SK-N-SH treated with all-trans-retinoic acid at 6 μM for 48 hours (cell line): Measurements from ENCODE around the gene KIF21B.

ENCODE experiments used
- ATAC-seq: fragments of 200-7000 bp; cut with Tn5 transposase; 3 replicates; pipeline ENCODE4 v1.9.1; 2020; ENCODE audit warnings: mild to moderate bottlenecking, moderate library complexity
- ARNTL ChIP-seq: fragments of 450-650 bp; formaldehyde crosslinking; IDR thresholded peaks from 2 replicates; pipeline ENCODE4 v1.5.0; 2020; ENCODE audit warnings: low read depth, mild to moderate bottlenecking, moderate library complexity, borderline replicate concordance
- BACH2 ChIP-seq: fragments of 250-450 bp; sonication (Bioruptor Pico); IDR thresholded peaks from 2 replicates; pipeline ENCODE4 v1.9.0; 2021; ENCODE audit warnings: mild to moderate bottlenecking, borderline replicate concordance
- CSDC2 ChIP-seq: fragments of 250-450 bp; sonication (Bioruptor Pico); IDR thresholded peaks from 2 replicates; pipeline ENCODE4 v1.5.0; 2020; ENCODE audit warnings: mild to moderate bottlenecking, moderate library complexity
- ESRRG ChIP-seq: fragments of 250-450 bp; sonication (Bioruptor Pico); IDR thresholded peaks from 2 replicates; pipeline ENCODE4 v1.6.1; 2021; ENCODE audit warnings: mild to moderate bottlenecking
- GLIS3 ChIP-seq: fragments of 250-450 bp; sonication (Bioruptor Pico); IDR thresholded peaks from 2 replicates; pipeline ENCODE4 v1.5.0; 2020; ENCODE audit warnings: mild to moderate bottlenecking, moderate library complexity
- ISL1 ChIP-seq: fragments of 250-450 bp; sonication (Bioruptor Pico); IDR thresholded peaks from 2 replicates; pipeline ENCODE4 v2.1.2; 2022; ENCODE audit warnings: mild to moderate bottlenecking, moderate library complexity
- OSR1 ChIP-seq: fragments of 250-450 bp; sonication (Bioruptor Pico); IDR thresholded peaks from 2 replicates; pipeline ENCODE4 v1.8.0; 2022; ENCODE audit warnings: moderate library complexity, mild to moderate bottlenecking, inconsistent platforms
- PPARA ChIP-seq: fragments of 250-450 bp; sonication (Bioruptor Pico); IDR thresholded peaks from 2 replicates; pipeline ENCODE4 v1.5.0; 2020; ENCODE audit warnings: mild to moderate bottlenecking, borderline replicate concordance
- RARB ChIP-seq: fragments of 250-450 bp; sonication (Bioruptor Pico); IDR thresholded peaks from 2 replicates; pipeline ENCODE4 v1.8.0; 2021; ENCODE audit warnings: mild to moderate bottlenecking, moderate library complexity
- SNAI2 ChIP-seq: fragments of 250-450 bp; sonication (Bioruptor Pico); IDR thresholded peaks from 2 replicates; pipeline ENCODE4 v1.5.0; 2020; ENCODE audit warnings: mild to moderate bottlenecking, moderate library complexity
- TCF4 ChIP-seq: fragments of 250-450 bp; sonication (Bioruptor Pico); IDR thresholded peaks from 2 replicates; pipeline ENCODE4 v1.8.0; 2021; ENCODE audit warnings: mild to moderate bottlenecking, moderate library complexity, borderline replicate concordance
- TOX ChIP-seq: fragments of 250-450 bp; sonication (Bioruptor Pico); IDR thresholded peaks from 2 replicates; pipeline ENCODE4 v1.8.0; 2021; ENCODE audit warnings: mild to moderate bottlenecking, moderate library complexity, borderline replicate concordance
- ZC3H10 ChIP-seq: fragments of 250-450 bp; sonication (Bioruptor Pico); IDR thresholded peaks from 2 replicates; pipeline ENCODE4 v1.5.1; 2021; ENCODE audit warnings: mild to moderate bottlenecking, moderate library complexity
- ZFP3 ChIP-seq: fragments of 250-450 bp; sonication (Bioruptor Pico); IDR thresholded peaks from 2 replicates; pipeline ENCODE4 v1.5.0; 2020; ENCODE audit warnings: mild to moderate bottlenecking, moderate library complexity
- ZNF565 ChIP-seq: fragments of 450-650 bp; formaldehyde crosslinking; conservative IDR thresholded peaks from 2 replicates; pipeline ENCODE4 v1.5.0; 2020; ENCODE audit warnings: low read depth, mild to moderate bottlenecking, moderate library complexity
- ZNF70 ChIP-seq: fragments of 450-650 bp; formaldehyde crosslinking; IDR thresholded peaks from 2 replicates; pipeline ENCODE4 v1.5.0; 2020; ENCODE audit warnings: mild to moderate bottlenecking, moderate library complexity
- ZNF8 ChIP-seq: fragments of 450-650 bp; formaldehyde crosslinking; IDR thresholded peaks from 2 replicates; pipeline ENCODE4 v1.5.0; 2020; ENCODE audit warnings: mild to moderate bottlenecking, moderate library complexity
- TF ChIP-seq, protein P1 (sequence below): fragments of 250-450 bp; sonication (Bioruptor Pico); IDR thresholded peaks from 2 replicates; pipeline ENCODE4 v1.8.0; 2021; ENCODE audit warnings: low read depth, mild to moderate bottlenecking, moderate library complexity, borderline replicate concordance
- TF ChIP-seq, protein P2 (sequence below): fragments of 250-450 bp; sonication (Bioruptor Pico); IDR thresholded peaks from 2 replicates; pipeline ENCODE4 v1.5.1; 2021; ENCODE audit warnings: mild to moderate bottlenecking, moderate library complexity
- TF ChIP-seq, protein P3 (sequence below): fragments of 250-450 bp; sonication (Bioruptor Pico); IDR thresholded peaks from 2 replicates; pipeline ENCODE4 v1.5.0; 2020; ENCODE audit warnings: mild to moderate bottlenecking, moderate library complexity
- TF ChIP-seq, protein P4 (sequence below): fragments of 250-450 bp; sonication (Bioruptor Pico); IDR thresholded peaks from 2 replicates; pipeline ENCODE4 v1.8.0; 2020; ENCODE audit warnings: mild to moderate bottlenecking, moderate library complexity, borderline replicate concordance
- TF ChIP-seq, protein P5 (sequence below): fragments of 250-450 bp; sonication (Bioruptor Pico); IDR thresholded peaks from 2 replicates; pipeline ENCODE4 v1.5.1; 2020; ENCODE audit warnings: low read depth, mild to moderate bottlenecking, moderate library complexity

KIF21B gene

DNA sequence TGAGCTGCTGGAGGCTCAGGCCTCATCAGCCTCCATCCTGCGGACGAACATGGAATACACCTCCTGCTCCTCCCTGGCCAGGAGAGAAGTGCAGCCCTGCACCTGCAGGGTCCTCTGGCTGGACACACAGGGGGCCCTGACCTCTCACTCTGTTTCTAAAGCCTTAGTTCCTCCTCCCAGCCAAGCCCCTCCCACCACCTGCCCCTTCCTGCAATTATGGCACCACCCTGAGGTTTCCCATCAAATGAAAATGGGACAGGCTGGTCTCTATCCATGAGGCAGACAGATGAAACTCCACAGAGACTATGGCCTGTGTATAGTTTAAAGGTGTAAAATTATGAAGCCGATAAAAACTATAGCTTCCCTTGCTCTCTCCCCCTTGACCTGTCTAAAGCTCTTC is 46.1 kb upstream of the KIF21B start:
- no peak for ATAC-seq
- TF ChIP-seq SNAI2 (CRISPR knock-in tag): no peak
- no peak for TF ChIP-seq ZNF565 (CRISPR knock-in tag)

DNA sequence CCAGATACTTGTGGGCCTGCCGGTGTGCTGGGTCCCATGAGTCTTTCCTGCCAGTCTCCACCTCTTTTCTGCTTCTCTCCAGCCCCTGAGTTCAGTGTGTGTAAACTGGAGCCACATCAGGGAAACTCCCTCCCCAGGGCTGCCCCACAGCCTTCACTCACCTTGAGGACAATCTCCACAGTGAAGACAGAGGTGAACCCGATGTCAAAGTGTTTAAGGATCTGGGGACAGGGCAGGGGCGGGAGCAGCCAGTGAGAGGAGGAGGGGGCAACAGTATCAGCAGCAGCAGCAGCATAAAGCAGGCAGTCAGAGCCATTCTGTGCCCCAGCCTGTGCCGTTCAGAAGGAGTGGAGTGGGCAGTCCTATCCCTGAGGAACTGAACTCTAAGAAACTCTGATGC is 45.5 kb upstream of the KIF21B start:
- no peak for ATAC-seq
- no peak for TF ChIP-seq SNAI2 (CRISPR knock-in tag)
- TF ChIP-seq RARB (CRISPR knock-in tag): no peak
- no peak for TF ChIP-seq TCF4 (CRISPR knock-in tag)
- no peak for TF ChIP-seq ZNF8 (CRISPR knock-in tag)
- TF ChIP-seq BACH2 (CRISPR knock-in tag): no peak
- TF ChIP-seq, protein P1, sequence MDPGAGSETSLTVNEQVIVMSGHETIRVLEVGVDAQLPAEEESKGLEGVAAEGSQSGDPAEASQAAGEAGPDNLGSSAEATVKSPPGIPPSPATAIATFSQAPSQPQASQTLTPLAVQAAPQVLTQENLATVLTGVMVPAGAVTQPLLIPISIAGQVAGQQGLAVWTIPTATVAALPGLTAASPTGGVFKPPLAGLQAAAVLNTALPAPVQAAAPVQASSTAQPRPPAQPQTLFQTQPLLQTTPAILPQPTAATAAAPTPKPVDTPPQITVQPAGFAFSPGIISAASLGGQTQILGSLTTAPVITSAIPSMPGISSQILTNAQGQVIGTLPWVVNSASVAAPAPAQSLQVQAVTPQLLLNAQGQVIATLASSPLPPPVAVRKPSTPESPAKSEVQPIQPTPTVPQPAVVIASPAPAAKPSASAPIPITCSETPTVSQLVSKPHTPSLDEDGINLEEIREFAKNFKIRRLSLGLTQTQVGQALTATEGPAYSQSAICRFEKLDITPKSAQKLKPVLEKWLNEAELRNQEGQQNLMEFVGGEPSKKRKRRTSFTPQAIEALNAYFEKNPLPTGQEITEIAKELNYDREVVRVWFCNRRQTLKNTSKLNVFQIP (CRISPR knock-in tag): no peak
- TF ChIP-seq ZC3H10 (CRISPR knock-in tag): no peak
- TF ChIP-seq, protein P2, sequence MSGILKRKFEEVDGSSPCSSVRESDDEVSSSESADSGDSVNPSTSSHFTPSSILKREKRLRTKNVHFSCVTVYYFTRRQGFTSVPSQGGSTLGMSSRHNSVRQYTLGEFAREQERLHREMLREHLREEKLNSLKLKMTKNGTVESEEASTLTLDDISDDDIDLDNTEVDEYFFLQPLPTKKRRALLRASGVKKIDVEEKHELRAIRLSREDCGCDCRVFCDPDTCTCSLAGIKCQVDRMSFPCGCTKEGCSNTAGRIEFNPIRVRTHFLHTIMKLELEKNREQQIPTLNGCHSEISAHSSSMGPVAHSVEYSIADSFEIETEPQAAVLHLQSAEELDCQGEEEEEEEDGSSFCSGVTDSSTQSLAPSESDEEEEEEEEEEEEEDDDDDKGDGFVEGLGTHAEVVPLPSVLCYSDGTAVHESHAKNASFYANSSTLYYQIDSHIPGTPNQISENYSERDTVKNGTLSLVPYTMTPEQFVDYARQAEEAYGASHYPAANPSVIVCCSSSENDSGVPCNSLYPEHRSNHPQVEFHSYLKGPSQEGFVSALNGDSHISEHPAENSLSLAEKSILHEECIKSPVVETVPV (CRISPR knock-in tag): no peak
- TF ChIP-seq ARNTL (CRISPR knock-in tag): no peak
- TF ChIP-seq ESRRG: no peak
- TF ChIP-seq, protein P3, sequence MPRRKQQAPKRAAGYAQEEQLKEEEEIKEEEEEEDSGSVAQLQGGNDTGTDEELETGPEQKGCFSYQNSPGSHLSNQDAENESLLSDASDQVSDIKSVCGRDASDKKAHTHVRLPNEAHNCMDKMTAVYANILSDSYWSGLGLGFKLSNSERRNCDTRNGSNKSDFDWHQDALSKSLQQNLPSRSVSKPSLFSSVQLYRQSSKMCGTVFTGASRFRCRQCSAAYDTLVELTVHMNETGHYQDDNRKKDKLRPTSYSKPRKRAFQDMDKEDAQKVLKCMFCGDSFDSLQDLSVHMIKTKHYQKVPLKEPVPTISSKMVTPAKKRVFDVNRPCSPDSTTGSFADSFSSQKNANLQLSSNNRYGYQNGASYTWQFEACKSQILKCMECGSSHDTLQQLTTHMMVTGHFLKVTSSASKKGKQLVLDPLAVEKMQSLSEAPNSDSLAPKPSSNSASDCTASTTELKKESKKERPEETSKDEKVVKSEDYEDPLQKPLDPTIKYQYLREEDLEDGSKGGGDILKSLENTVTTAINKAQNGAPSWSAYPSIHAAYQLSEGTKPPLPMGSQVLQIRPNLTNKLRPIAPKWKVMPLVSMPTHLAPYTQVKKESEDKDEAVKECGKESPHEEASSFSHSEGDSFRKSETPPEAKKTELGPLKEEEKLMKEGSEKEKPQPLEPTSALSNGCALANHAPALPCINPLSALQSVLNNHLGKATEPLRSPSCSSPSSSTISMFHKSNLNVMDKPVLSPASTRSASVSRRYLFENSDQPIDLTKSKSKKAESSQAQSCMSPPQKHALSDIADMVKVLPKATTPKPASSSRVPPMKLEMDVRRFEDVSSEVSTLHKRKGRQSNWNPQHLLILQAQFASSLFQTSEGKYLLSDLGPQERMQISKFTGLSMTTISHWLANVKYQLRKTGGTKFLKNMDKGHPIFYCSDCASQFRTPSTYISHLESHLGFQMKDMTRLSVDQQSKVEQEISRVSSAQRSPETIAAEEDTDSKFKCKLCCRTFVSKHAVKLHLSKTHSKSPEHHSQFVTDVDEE (CRISPR knock-in tag): no peak
- no peak for TF ChIP-seq OSR1 (CRISPR knock-in tag)
- TF ChIP-seq TOX (CRISPR knock-in tag): no peak
- no peak for TF ChIP-seq ZFP3 (CRISPR knock-in tag)
- TF ChIP-seq CSDC2 (CRISPR knock-in tag): no peak
- no peak for TF ChIP-seq ZNF565 (CRISPR knock-in tag)
- TF ChIP-seq PPARA: no peak
- no peak for TF ChIP-seq ZNF70 (CRISPR knock-in tag)
- TF ChIP-seq, protein P4, sequence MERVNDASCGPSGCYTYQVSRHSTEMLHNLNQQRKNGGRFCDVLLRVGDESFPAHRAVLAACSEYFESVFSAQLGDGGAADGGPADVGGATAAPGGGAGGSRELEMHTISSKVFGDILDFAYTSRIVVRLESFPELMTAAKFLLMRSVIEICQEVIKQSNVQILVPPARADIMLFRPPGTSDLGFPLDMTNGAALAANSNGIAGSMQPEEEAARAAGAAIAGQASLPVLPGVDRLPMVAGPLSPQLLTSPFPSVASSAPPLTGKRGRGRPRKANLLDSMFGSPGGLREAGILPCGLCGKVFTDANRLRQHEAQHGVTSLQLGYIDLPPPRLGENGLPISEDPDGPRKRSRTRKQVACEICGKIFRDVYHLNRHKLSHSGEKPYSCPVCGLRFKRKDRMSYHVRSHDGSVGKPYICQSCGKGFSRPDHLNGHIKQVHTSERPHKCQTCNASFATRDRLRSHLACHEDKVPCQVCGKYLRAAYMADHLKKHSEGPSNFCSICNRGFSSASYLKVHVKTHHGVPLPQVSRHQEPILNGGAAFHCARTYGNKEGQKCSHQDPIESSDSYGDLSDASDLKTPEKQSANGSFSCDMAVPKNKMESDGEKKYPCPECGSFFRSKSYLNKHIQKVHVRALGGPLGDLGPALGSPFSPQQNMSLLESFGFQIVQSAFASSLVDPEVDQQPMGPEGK (CRISPR knock-in tag): no peak

DNA sequence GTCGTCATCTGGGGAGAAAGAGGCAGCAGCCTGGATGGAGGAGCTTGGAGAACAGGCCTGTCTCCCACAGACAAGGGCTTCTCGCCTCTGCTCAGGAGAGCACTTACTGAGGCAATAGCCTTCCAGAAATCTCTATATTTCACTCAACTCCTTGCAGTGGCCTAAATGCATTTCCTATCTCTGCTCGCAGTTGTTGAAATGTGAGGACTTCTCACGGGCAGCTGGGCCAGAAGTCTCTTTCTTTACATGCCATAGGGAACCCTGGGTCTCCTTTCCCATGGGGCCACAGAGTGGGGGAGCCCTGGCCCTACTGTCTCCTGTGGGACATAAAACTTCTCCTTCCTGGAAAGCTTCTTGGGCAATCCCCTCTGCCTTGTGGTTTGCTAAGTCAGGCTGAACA is 43.5 kb upstream of the KIF21B start:
- TF ChIP-seq ESRRG (no peak), TCF4 (CRISPR knock-in tag) (no peak), ZNF565 (CRISPR knock-in tag) (no peak), ZFP3 (CRISPR knock-in tag) (no peak), RARB (CRISPR knock-in tag) (no peak), ZNF8 (CRISPR knock-in tag) (no peak), BACH2 (CRISPR knock-in tag) (no peak), CSDC2 (CRISPR knock-in tag) (no peak), ZNF70 (CRISPR knock-in tag) (no peak), GLIS3 (no peak), ARNTL (CRISPR knock-in tag) (no peak), ISL1 (CRISPR knock-in tag) (no peak), OSR1 (CRISPR knock-in tag) (no peak)
- TF ChIP-seq, protein P3 (CRISPR knock-in tag): no peak
- TF ChIP-seq, protein P5, sequence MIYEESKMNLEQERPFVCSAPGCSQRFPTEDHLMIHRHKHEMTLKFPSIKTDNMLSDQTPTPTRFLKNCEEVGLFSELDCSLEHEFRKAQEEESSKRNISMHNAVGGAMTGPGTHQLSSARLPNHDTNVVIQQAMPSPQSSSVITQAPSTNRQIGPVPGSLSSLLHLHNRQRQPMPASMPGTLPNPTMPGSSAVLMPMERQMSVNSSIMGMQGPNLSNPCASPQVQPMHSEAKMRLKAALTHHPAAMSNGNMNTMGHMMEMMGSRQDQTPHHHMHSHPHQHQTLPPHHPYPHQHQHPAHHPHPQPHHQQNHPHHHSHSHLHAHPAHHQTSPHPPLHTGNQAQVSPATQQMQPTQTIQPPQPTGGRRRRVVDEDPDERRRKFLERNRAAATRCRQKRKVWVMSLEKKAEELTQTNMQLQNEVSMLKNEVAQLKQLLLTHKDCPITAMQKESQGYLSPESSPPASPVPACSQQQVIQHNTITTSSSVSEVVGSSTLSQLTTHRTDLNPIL (CRISPR knock-in tag): no peak
- TF ChIP-seq, all 23 proteins: peak for 0
- no peak for ATAC-seq
